Measurements from ENCODE around the gene FN3KRP.

GRCh38 chr17:82693168-82693867, 23.2 kb upstream of the FN3KRP start:
- TF ChIP-seq CTCF (IDR thresholded peaks at IDR 0.05; ENCODE audit: poor library complexity) = no peak
- TF ChIP-seq EZH2phosphoT487 (IDR thresholded peaks at IDR 0.05; ENCODE audit: low read depth, severe bottlenecking, unreplicated experiment) = no peak
- no peak for TF ChIP-seq EZH2 (IDR thresholded peaks at IDR 0.05; ENCODE audit: borderline replicate concordance)

All from hepatocyte (in vitro differentiated cells).